AG08396 (cell line): Measurements from ENCODE around the gene TAF4.

Experiments
- DNase-seq: peaks from one replicate; pipeline ENCODE4 v3.0.0; 2012; ENCODE audit warnings: low spot score, mixed read lengths

The TAF4 gene

DNA sequence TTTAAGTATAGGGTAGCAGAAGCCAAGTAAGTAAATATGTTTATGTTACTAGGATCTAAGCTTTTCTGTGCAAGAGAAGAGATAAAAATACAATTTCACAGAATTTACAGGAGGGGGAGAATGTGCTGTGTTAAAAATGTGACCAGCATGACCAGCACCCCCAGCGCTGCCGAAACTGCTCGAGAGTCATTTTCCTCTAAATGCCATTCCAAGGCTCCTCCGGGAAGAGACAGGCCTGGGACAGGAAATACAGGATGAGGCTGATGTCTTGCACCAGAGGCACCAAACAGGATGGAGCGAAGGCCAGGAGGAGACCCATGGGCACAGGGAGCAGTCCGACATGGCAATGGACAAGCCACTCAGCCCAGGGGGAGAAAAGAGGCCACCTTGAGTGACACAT, 21.1 kb downstream of the TAF4 start:
- DNase-seq = no peak

DNA sequence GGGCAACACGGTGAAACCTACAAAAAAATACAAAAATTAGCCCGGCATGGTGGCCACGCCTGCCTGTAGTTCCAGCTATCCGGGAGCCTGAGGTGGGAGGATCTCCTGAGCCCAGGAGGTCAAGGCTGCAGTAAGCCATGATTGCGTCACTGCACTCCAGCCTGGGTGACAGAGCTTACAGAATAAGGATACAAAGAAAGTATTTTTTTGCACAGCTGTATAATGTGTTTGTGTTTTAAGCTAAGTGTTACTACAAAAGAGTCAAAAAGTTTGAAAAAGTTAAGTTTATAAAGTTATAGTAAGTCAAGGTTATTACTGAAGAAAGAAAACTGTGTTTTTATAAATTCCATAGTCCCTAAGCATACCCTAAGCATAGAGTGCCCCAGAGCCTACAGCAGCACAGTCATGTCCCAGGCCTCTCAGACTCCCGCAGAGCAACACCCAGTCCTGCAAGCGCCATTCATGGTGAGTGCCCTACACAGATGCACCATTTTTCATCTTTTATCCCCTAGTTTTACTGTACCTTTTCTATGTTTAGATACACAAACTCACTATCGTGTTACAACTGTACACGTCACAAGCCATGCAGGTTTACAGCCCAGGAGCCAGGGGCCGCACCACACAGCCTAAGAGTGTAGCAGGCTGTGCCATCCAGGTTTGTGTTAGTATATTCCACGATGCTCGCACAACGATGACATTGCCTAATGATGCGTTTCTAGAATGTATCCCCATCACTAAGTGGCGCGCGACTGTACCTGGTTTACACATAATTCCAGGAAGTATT, 22.4 kb downstream of the TAF4 start:
- no peak for DNase-seq

DNA sequence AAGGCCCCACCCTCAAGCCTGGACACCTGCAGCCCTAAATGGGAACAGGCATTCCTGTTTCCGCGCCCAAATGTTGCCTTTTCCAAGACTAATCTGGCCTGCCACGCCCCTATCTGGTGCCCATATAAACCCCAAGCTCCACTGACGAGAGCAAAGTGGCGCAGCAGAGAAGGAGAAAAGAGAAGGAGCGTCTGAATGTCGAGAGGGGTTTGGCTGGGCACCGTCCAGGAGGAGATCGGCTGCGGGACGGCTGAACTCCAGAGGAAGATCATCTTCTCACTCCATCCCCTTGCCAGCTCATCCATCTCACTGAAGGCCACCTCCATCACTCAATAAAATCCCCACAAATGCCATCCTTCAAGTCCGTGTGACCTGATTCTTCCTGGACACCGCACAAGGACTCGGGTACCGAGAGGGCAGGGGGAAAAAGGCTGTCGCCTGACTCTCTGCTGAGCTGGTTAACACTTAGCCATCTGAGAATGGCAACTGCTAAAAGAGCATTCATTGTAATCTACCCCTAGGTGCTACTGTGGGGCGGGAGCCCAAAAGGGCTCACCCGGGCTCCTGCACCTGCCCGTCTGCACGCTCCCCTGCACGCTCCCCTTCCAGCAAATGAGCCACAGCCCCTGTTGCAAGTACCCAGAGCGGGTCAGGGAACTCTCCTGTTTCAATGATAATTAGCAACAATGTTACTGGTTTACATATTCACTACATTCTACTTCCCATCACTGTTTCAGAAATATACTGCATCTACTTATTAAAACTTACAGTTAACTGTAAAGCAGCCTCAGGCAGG, 23.5 kb downstream of the TAF4 start:
- DNase-seq = no peak

DNA sequence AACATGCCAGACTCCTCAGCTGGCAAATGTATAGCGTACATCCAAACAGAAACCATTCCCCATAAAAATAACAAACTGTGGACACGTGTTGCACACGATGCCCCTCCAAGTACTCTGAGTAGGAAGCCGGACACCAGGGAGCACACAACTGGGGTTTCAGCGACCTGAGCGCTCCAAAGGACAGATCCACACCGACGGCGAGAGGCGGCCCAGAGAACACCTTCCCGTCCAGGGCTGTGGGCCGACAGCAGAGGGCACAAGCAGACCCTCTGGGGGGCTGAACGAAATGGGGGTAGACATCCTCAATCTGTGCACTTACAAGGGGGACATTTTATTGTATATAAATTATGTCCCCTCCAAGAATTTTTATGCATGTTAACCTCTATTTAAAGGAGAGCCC, 24.7 kb downstream of the TAF4 start:
- no peak for DNase-seq

DNA sequence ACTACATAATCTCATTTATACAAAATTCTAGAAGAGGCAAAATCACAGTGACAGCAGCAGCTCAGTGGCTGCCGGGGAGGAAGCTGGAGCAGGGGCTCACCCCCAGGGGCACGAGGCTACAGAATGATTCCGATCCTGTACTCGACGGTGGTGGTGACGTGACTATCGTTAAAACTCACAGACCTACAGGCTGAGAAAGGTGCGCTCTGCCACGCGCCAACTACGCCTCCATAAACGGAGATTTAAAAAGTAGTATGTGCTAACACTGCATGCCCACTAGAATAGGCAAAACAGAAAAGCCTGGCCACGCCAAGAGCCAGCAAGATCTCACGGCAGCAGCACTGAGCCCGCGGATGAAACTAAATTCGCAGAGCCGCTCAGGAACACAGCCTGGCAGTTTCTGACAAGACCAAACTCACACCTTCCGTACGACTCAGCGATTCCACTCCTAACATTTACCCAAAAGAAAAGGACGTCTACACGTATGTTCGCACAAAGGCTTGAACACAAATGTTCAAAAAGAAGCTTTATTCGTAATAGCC, 25.2 kb downstream of the TAF4 start:
- DNase-seq = no peak

DNA sequence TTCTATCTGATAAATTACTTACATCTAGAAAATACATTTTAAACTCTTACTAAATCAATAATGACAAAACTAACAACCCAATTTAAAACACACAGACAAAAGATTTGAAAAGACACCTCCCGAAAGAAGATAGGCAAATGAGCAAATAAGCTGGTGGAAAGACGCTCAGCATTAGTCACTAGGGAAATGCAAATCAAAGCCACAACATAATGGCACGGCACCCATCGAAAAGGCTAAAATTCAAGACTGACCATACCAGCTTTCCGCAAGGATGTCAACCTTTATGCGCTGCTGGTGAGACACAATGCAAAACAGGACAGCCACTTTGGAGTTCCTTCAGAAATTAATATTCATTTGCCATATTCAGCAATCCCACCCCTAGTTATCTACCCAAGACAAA, 25.9 kb downstream of the TAF4 start:
- DNase-seq = no peak

DNA sequence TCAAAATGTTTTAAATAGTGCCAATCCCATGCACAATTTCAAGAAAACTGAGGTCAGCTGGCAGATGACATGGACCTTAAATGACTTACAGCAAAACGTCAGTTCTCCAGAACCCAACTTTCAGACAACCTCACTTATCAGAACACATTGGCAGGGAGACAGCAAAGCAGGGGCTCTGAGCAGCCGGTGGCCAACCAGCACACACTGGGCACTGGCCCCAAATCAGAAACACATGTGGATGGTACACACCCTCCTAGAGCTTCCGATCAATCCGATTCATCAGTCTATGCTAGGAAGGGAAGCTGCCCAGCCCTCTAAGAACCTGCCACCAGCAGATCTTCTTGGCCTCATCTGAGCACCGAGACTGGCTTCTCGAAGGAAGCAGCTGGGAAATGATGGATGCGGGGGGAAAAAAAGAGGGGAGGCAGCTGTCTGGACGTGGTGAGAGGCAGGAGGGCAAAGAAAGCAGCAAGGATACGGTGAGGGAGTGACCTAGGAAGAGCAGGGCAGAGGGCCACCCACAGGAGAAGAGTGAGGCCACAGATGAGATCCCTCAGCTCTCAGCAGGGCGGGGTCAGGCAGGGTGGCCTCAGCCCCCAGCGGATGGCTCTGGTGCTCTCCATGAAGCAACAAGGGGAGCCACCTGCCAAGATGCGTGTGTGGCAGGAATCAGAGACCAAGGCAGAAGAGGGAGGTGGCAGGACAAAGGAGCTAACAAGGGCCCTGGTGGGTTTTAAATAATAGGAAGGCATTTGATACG, 32.9 kb downstream of the TAF4 start:
- DNase-seq = peak; percentile 56

DNA sequence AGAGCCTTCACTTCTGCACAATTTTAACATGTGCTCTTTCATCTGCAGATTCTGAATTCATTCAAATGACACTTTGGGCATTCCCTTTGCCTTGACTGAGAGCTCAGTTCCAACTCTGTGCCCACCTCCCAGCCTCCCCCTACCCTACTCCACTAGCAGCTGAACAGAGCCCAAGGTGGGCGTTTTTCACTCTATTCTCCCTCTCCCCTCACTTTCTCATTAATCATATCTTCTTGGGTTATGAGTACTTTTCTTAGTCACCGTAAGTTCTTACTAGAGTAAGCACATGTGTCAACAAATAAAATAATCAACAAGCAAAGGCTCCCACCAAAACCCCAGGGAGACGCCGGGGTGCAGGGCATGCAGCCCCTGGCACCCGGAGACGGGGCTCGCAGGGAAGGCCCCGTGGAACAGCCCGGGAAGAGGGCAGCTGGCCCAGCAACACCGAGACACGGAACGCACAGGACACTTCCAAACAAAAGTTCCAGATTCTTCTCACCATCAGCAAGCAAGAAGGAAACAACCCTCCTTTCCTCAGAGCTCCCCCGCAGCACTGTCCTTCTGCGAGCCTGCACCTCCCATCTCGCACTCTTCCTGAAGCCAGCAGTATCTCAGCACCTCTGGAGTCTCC, 34.1 kb downstream of the TAF4 start:
- no peak for DNase-seq

DNA sequence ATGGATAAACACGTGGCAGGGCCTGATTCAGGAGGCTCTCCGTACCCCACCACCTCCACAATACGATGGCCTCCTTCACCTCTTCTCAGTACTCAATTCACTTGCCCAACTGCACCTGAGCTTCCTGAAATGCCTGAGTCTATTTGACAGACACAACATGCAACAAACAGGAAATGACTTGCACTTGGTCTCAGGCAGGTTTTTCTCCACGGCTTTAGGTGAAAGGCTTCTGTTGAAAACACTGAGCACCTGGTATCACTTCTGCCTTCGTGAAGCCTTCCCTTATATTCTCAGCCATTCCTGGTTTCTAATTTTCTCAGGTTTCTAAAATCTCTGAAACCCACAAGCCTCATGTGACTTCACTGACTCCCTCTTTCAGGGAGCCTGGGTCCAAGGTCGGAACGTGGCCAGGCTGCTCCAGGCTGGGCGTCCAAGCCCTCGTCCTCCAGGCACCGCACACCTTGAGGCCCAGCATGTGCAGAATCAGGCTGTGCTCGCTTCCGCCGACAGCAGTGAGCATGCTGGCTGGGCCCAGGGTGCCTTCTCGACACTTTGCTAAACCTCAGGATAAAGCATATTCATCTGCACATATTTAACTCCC, 34.7 kb downstream of the TAF4 start:
- no peak for DNase-seq

DNA sequence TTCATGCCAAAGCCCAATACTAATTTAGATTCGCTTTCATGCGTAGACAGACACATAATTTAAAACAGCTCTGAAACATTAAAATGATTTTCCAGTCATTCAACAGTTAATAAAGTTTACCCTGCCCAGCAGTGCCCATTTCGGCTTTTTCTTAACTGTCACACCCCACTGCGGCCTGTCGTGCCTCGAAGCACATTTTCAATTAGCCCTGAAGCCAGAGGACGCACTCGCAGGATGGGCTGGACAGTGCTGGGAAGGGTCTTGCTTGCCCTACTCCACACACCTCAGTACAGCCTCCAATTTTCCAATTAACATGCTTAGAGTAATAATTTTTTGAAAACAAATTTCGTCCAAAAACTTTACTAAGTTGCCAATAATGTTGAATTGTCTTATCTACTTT, 35.3 kb downstream of the TAF4 start:
- DNase-seq = no peak

DNA sequence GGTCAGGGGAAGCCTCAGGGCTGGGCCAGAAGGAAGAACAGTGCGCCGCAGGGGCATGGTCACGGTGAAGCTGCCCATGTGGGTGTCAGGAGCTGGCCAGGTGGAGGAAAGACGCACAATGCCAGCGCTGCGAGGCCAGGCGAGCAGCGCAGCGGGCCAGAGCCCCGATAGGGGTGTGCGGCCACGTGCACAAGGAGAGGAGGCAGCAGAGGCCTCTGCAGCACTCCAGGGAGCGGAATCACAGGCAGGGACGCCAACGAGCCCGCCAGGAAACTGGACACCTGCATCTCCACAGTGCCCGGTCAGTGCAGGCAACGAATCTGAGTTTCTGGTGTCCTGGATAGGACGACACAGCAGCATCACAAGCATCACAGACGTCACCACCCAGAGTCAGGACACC, 35.7 kb downstream of the TAF4 start:
- no peak for DNase-seq

DNA sequence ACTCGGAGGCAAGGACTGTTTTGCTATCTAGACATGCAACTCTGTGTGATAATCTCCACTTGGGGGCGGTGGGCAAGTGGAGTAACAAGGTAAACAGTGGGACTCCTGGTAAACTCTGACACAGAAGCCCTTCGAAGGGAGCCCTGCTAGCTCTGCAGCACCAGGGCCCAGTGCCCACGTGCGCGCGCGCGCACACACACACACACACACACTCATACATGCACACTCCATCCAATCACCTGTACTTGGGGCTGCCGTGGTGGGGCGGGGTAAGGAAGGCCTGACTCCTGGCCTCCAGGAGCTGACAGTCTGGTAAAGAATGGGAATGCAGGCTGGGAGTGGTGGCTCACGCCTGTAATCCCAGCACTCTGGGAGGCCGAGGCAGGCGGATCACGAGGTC, 36.4 kb downstream of the TAF4 start:
- no peak for DNase-seq

DNA sequence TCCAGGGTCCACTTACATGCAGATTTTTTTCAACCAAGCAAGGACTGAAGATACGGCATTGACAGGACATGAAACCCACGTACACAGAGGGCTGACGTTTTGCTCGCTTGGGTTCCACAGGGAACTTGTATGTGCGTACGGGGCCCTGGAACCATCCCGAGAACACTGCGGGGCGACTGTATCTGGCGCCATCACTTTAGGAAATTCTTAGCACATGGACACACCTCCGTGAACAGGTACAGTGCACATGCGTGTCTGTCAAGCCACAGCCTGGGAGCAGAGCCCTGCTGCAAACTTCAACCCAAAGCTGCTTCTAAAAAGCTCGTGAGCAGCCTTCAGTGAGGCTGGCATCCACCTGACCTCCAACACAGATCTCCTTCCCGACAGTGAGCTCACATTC, 37.3 kb downstream of the TAF4 start:
- no peak for DNase-seq

DNA sequence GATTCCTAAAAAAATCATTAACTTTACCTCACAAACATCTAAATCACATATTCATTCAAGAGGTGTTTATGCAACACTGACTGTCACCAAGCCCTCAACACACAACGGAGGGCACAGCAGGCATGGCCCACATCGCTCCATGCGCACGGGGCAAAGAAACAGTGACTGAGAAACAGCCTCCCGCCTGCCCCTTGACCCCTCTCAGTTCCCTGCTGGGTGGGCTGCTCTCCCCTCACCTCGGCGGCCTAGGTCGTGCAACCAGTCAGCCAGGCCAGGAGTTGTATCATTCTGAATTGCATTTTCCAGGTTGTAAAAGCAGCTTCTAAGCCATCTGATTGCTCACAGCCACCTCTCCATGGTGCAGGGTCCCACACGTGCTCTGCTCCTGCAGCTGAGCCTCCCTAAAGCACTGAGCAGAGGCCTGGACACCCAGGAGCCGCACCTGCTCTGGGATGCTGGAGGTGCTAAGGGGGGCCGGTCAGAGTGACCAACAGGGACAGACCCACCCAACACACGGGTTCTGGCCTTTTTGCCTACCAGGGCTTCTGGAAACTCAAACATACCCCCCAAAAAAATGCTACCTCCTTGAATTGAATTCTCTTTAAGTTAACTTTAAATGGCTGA, 37.9 kb downstream of the TAF4 start:
- no peak for DNase-seq

DNA sequence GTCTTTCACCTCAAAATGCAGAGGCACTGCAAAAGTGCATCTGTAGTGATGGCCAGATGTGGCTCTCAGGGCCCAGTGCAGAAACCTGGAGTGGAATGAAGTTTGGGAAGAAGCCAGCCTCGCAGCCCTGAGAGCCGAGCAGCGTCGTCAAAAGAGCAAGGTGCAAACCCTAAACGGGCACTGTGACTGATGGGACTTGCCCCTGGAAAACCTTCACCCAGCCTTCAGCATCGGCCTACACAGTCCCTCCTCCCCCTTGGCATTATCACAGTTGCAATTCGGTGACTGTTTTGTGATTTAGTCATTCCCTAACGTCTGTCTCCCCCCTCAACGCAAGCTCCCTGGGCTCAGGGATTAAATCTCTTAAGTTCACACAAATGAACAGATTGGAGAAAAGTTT, 38.6 kb downstream of the TAF4 start:
- DNase-seq = peak; percentile 55

DNA sequence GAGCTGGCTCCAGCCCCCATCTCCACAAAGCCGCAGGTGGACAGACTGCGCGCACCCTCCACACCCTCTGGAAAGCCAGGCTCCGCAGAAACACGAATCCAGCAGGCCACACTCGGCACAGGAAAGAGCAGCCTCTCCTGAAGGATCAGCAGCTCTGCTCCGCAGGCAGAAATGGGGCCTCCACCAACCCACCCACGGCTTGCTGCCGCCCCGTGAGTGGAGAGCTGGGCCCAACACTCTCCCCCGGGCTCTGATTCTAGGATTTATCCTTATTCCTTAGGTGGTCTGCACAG, 39.2 kb downstream of the TAF4 start:
- no peak for DNase-seq

DNA sequence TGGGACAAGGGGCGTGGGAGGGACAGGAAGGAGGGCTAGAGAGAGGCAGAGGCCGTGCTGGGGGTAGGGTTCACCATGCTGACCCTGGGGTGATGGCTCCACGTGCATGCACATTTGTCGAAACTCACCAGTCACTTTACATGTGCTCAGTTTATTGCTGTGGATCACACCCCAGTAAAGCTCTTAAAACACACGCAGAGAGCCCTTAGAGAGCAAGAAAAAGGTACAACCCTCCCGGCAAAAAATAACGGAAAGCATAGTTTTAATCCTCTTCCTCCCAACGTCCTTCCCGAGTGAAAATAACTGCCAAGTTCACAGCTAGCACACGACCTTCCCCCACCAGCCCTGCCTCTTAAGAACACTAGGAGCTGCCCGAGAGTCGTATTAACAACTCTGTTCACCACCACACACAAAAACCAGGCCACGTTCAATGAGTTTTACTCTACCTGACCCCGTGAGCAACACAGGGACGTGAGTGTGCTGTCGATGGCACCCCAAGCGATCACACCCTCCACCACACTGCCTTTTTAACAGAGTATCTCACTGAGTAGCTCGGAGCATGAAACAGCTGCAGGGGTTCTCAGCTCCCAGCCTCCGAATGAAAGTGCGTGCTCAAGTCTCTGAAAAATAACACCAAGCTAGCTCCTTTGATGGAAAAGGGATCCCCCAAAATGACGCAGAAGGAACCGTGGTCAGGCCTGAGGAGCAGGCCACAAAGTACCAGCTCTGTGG, 39.7 kb downstream of the TAF4 start:
- DNase-seq = peak; percentile 61

DNA sequence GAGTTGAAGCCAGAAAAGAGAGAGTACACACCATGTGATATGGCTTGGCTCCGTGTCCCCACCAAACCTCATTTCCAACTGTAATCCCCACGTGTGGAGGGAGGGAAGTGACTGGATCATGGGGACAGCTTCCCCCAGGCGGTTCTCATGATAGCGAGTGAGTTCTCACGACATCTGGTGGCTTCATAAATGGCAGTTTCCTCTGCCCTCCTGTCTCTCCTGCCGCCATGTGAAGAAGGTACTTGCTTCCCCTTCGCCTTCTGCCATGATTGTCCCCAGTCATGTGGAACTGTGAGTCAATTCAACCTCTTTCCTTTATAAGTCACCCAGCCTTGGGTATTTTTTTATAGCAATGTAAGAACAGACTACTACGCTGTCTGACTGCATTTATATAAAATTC, 40.3 kb downstream of the TAF4 start:
- no peak for DNase-seq

DNA sequence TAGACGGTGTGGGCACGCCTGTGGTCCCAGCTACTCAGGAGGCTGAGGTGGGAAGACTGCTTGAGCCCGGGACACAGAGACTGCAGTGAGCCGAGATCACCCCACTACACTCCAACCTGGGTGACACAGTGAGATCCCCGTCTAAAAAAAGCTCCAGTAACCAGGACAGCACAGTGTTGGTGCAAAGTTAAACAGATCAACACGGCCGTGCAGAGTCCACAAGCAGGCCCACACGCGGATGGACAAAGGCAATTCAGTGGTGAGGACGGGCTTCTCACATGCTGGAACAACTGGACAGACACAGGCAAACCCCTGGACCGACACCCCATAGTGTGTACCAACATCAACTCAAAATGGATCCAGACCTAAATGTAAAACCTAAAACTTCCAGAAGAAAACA, 41.7 kb downstream of the TAF4 start:
- DNase-seq = no peak

DNA sequence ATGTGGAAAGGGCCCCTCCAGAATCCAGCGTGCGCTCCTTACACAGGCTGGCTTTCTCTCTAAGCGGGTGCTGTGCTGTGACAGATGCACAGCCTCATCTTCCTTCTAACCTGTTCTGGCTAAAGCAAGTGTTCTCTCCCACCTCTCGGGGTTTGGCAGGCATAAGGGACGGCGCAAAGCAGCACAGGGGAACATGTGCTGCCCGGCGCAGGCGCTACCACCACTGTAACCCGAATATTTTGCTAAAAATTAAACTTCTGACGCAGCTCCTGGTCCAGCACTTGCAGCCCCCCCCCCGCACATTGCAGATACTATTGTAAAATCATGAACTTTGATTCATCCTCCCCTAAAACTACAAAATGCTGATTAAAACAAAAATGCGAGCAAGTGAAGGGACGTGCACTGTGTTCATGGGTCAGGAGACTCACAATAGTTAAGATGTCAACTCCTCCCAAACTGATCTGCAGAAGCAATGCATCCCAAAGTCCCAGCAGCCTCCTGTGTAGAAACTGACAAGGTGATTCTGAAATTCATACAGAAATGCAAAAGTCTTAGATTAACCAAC, 43.0 kb downstream of the TAF4 start:
- no peak for DNase-seq
